Endothelial cell of umbilical vein (primary cell): ENCODE results near the gene KCND2. TPM values are rescaled to one million over a fixed set of nuclear protein-coding genes. Genes with fewer than 3 reads are reported as not detected.

Source experiments
- BruUV-seq: library from RNA; stranded (reverse); fragments of 400-500 nt; replicated peaks from 2 replicates; lab custom pipeline; 2021; lab: Mats Ljungman, UMichigan
- CTCF ChIA-PET: fragments of 300-600, 350-600 bp; sonication (Branson Sonifier 250); formaldehyde crosslinking; loops from one replicate; lab custom pipeline; 2021; ENCODE audit warnings: antibody characterized with exemption, inconsistent platforms; lab: Charles Lee
- POLR2A ChIA-PET: fragments of 300-600, 350-600 bp; sonication (Branson Sonifier 250); formaldehyde crosslinking; loops from one replicate; lab custom pipeline; 2021; ENCODE audit warnings: antibody characterized with exemption, inconsistent platforms; lab: Charles Lee
- DNase-seq: peaks from one replicate; pipeline ENCODE4 v3.0.0-alpha.2; 2011; ENCODE audit warnings: low read depth, low spot score
- FAIRE-seq: peaks from 2 replicates; lab custom pipeline; 2011; peaks lifted over from hg19 to GRCh38; lab: Jason Lieb, UNC
- H2AFZ ChIP-seq: 2 replicates; pipeline ENCODE4 v1.6.0; 2012; ENCODE audit warnings: low read depth, low read length, control low read depth, inconsistent platforms
- H3K27ac ChIP-seq: 2 replicates; pipeline ENCODE4 v1.5.1; 2011; ENCODE audit warnings: low read depth, mild to moderate bottlenecking, control low read depth, low read length, moderate library complexity; ENCODE audit not compliant: insufficient read depth
- H3K27me3 ChIP-seq, 2 experiments: 2 replicates each; pipeline versions ENCODE4 v1.6.0 to v1.6.1; 2011; ENCODE audit warnings: low read length in 2 of 2, mixed read lengths in 1 of 2; ENCODE audit not compliant: control insufficient read depth in 2 of 2, insufficient read depth in 2 of 2
- H3K36me3 ChIP-seq, 2 experiments: 2 replicates in 1 of 2; 3 replicates in 1 of 2; pipeline ENCODE4 v1.5.1; 2011; ENCODE audit warnings: low read length in 2 of 2, mild to moderate bottlenecking in 1 of 2, moderate library complexity in 1 of 2; ENCODE audit not compliant: control insufficient read depth in 2 of 2, insufficient read depth in 2 of 2; ENCODE audit errors: extremely low read depth in 1 of 2
- H3K4me1 ChIP-seq: 3 replicates; pipeline ENCODE4 v1.5.1; 2011; ENCODE audit warnings: mild to moderate bottlenecking, low read length; ENCODE audit not compliant: control insufficient read depth, insufficient read depth; ENCODE audit errors: extremely low read depth
- H3K4me2 ChIP-seq: 2 replicates; pipeline ENCODE4 v1.6.1; 2011; ENCODE audit warnings: low read length, control low read depth, mixed read lengths; ENCODE audit not compliant: insufficient read depth
- H3K4me3 ChIP-seq, 3 experiments: fragments of 200-600 bp in 1 of 3; sonication (generic), shearing (Covaris generic) in 1 of 3; replicated peaks in 1 of 3; 2 replicates each; pipeline ENCODE4 v1.5.1; 2011 to 2016; ENCODE audit warnings: control low read depth in 3 of 3, low read length in 3 of 3, mild to moderate bottlenecking in 2 of 3, inconsistent platforms in 1 of 3, low read depth in 1 of 3, moderate library complexity in 1 of 3; ENCODE audit not compliant: insufficient read depth in 1 of 3
- H3K79me2 ChIP-seq: 2 replicates; pipeline ENCODE4 v1.6.0; 2012; ENCODE audit warnings: low read length, inconsistent platforms; ENCODE audit not compliant: control insufficient read depth, insufficient read depth
- H3K9ac ChIP-seq: replicated peaks from 2 replicates; pipeline ENCODE3; 2011; ENCODE audit warnings: low read length, control low read depth; ENCODE audit not compliant: insufficient read depth; ENCODE audit errors: extremely low read depth
- H3K9me1 ChIP-seq: replicated peaks from 3 replicates; pipeline ENCODE4 v1.6.0; 2011; ENCODE audit warnings: mild to moderate bottlenecking, low read length; ENCODE audit not compliant: control insufficient read depth, insufficient read depth; ENCODE audit errors: extremely low read depth
- H3K9me3 ChIP-seq: replicated peaks from 2 replicates; pipeline ENCODE4 v1.5.1; 2012; ENCODE audit warnings: low read length, inconsistent platforms; ENCODE audit not compliant: control insufficient read depth, insufficient read depth
- H4K20me1 ChIP-seq: replicated peaks from 2 replicates; pipeline ENCODE3; 2011; ENCODE audit warnings: mild to moderate bottlenecking, low read length; ENCODE audit not compliant: control insufficient read depth, insufficient read depth; ENCODE audit errors: extremely low read depth
- CTCF ChIP-seq, 2 donors: IDR thresholded peaks; 1 replicate in 1 of 2; 2 replicates in 1 of 2; pipeline ENCODE4 v1.5.1; 2011; ENCODE audit warnings: low read length in 2 of 2, mild to moderate bottlenecking in 2 of 2, moderate library complexity in 2 of 2, control low read depth in 1 of 2, inconsistent platforms in 1 of 2, low read depth in 1 of 2; ENCODE audit not compliant: insufficient read depth in 1 of 2; ENCODE audit errors: extremely low read depth in 1 of 2
- EZH2 ChIP-seq: IDR thresholded peaks from 2 replicates; pipeline ENCODE4 v1.6.1; 2012; ENCODE audit warnings: borderline replicate concordance, low read depth, mild to moderate bottlenecking, moderate library complexity, low read length, inconsistent platforms; ENCODE audit not compliant: severe bottlenecking
- FOS ChIP-seq: IDR thresholded peaks from 2 replicates; pipeline ENCODE4 v1.6.1; 2011; ENCODE audit warnings: mild to moderate bottlenecking, low read length, moderate library complexity, borderline replicate concordance; ENCODE audit not compliant: insufficient read depth
- GATA2 ChIP-seq: IDR thresholded peaks from 2 replicates; pipeline ENCODE4 v1.7.0; 2011; ENCODE audit warnings: low read depth, mild to moderate bottlenecking, moderate library complexity, mixed read lengths, low read length; ENCODE audit not compliant: insufficient read length, insufficient read depth
- JUN ChIP-seq: IDR thresholded peaks from 2 replicates; pipeline ENCODE4 v1.6.1; 2011; ENCODE audit warnings: borderline replicate concordance, low read depth; ENCODE audit not compliant: insufficient read length, insufficient read depth
- MAX ChIP-seq: IDR thresholded peaks from 2 replicates; pipeline ENCODE4 v1.6.1; 2011; ENCODE audit not compliant: insufficient read depth, insufficient read length
- MYC ChIP-seq: IDR thresholded peaks from one replicate; pipeline ENCODE4 v1.6.1; 2011; ENCODE audit warnings: mild to moderate bottlenecking, low read depth, low read length
- POLR2A ChIP-seq: IDR thresholded peaks from 2 replicates; pipeline ENCODE4 v1.6.1; 2012; ENCODE audit warnings: low read depth, mild to moderate bottlenecking, control low read depth, low read length
- POLR2AphosphoS5 ChIP-seq: IDR thresholded peaks from 2 replicates; pipeline ENCODE4 v1.6.1; 2012; ENCODE audit warnings: low read depth, mild to moderate bottlenecking, control low read depth, low read length, moderate library complexity; ENCODE audit not compliant: insufficient read depth
- dilution Hi-C: fragments of 300-500 bp; cut with MboI; formaldehyde crosslinking; loops from one replicate; pipeline ENCODE4 v1.15.0; 2019; ENCODE audit warnings: low sequenced_read_pairs; ENCODE audit not compliant: extremely low pct_ligation_motif_present
- intact Hi-C: fragments of 100-400 bp; cut with micrococcal nuclease; formaldehyde crosslinking; loops from one replicate; pipeline ENCODE4 v1.10.0; 2022
- polyA plus RNA-seq, 4 experiments: library from polyadenylated mRNA; depleted of rRNA in 3 of 4; stranded (reverse) in 3 of 4; unstranded in 1 of 4; fragments of >200 nt; gene quantifications; 2 replicates each; pipeline versions ENCODE4 v1.2.1 to v1.2.3, GENCODE V29; 2011 to 2012; ENCODE audit warnings: missing spikeins in 1 of 4
- total RNA-seq: library from RNA; stranded (reverse); gene quantifications from 2 replicates; pipeline ENCODE4 v1.2.3, GENCODE V29; 2021

KCND2 gene
- total and polyA plus RNA-seq, 2 donors (not counting 3 experiments of a cell fraction or from before 2014, with no cell fraction given), result not detected

GRCh38 chr7:120609136-120609753 lies 336.3 kb downstream of the KCND2 start:
- H4K20me1 ChIP-seq, result no peaks in the 10 kb centered on the region
- H3K4me1 ChIP-seq, result no peaks in the 10 kb centered on the region
- no peaks in the 10 kb centered on the region for H3K9me3 ChIP-seq
- dilution Hi-C loops, result no loop called here
- H3K79me2 ChIP-seq, result no peaks in the 10 kb centered on the region
- H3K9me1 ChIP-seq, result no peaks in the 10 kb centered on the region
- H2AFZ ChIP-seq, result no peak overlapping the region
- ChIA-PET CTCF (no interaction called here), POLR2A (no interaction called here)
- H3K27me3 ChIP-seq, result peaks cover 0 to 2% of the 10 kb centered on the region in 2 experiments
- intact Hi-C loops, result no loop called here
- no peaks in the 10 kb centered on the region for H3K36me3 ChIP-seq
- H3K27ac ChIP-seq, result no peak overlapping the region
- no peak overlapping the region for H3K4me3 ChIP-seq
- H3K4me2 ChIP-seq, result no peak overlapping the region
- TF ChIP-seq CTCF (IDR thresholded peaks at IDR 0.05; ENCODE audit: extremely low read depth in 1 of 2, insufficient read depth in 1 of 2, low read depth in 1 of 2, low read length in 2 of 2) (no peak), JUN (no peak), EZH2 (no peak), MAX (no peak), GATA2 (no peak), POLR2A (no peak)
- DNase-seq (no peak), FAIRE-seq (no peak)
- H3K9ac ChIP-seq, result no peak overlapping the region
- BruUV-seq, result no TSS peak

GRCh38 chr7:120611975-120612374 lies 339.0 kb downstream of the KCND2 start:
- Histone ChIP-seq H3K27ac (no peak overlapping the region), H3K4me1 (no peaks in the 10 kb centered on the region), H3K9me1 (no peaks in the 10 kb centered on the region), H3K9me3 (no peaks in the 10 kb centered on the region), H3K79me2 (no peaks in the 10 kb centered on the region), H4K20me1 (no peaks in the 10 kb centered on the region), H3K4me3 (no peak overlapping the region), H2AFZ (no peak overlapping the region), H3K36me3 (no peaks in the 10 kb centered on the region), H3K4me2 (no peak overlapping the region), H3K27me3 (peaks cover 1 to 2% of the 10 kb centered on the region in 2 experiments), H3K9ac (no peak overlapping the region)
- FAIRE-seq (no peak), DNase-seq (no peak)
- dilution Hi-C loops (no loop called here), intact Hi-C loops (no loop called here)
- no peak for TF ChIP-seq JUN
- no peak for TF ChIP-seq POLR2A
- no peak for TF ChIP-seq GATA2
- TF ChIP-seq FOS, result no peak
- no peak for TF ChIP-seq MAX
- no peak for TF ChIP-seq POLR2AphosphoS5
- no peak for TF ChIP-seq MYC
- TF ChIP-seq CTCF (IDR thresholded peaks at IDR 0.05; ENCODE audit: extremely low read depth in 1 of 2, insufficient read depth in 1 of 2, low read depth in 1 of 2, low read length in 2 of 2), result no peak
- TF ChIP-seq EZH2, result no peak
- ChIA-PET CTCF (no interaction called here), POLR2A (no interaction called here)
- BruUV-seq, result no TSS peak
